Stimulated activated CD8-positive, alpha-beta memory T cell treated with anti-CD3 and anti-CD28 coated beads, Interleukin-12 subunit alpha, Interleukin-12 subunit beta, amount 100 ng/mL, for 24 hours (primary cell): ENCODE results near the gene H2AZ2.
"Not testable (repeated sequence)": the region's sequence is repeated elsewhere in the genome, so short reads cannot be mapped to it uniquely, and the experiment has no call there.

ENCODE experiments used
- DNase-seq: peaks from one replicate; pipeline ENCODE4 v3.0.0-alpha.2; 2020; ENCODE audit errors: extremely low read depth

Gene H2AZ2

DNA sequence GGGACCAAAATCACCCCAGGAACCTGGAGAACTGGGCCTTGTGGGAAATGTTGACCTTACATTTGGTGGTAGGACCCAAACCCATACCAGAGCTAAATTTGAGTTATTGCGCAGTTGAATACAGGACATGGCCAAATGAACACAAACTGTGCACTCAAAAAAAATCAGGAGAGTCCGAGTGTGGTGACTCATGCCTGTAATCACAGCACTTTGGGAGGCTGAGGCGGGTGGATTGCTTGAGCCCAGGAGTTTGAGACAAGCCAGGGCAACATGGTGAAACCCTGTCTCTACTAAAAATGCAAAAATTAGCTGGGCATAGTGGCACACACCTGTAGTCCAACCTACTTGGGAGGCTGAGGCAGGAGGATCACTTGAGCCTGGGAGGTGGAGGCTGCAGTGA lies 62.7 kb downstream of the H2AZ2 start:
- not testable (repeated sequence) for DNase-seq

DNA sequence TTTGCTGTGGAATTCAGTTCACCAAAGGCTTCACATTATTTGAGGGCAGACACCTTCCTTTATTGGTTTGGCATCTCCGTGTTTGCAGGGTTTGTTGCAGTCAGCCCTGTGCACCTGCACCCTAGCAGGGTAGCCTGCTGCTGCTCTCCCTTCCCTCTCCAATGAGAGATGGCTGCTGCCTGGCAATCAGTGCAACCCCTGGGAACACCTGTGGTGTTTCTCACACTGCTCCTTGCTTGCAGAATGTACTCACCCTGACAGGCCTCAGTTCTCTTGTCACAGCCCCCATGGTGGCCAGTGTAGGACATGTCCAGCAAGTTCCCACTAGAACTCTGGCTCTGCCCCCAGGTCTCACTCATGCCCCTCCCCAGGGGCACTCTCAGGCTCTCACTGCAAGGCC lies 63.5 kb downstream of the H2AZ2 start:
- DNase-seq = no peak

DNA sequence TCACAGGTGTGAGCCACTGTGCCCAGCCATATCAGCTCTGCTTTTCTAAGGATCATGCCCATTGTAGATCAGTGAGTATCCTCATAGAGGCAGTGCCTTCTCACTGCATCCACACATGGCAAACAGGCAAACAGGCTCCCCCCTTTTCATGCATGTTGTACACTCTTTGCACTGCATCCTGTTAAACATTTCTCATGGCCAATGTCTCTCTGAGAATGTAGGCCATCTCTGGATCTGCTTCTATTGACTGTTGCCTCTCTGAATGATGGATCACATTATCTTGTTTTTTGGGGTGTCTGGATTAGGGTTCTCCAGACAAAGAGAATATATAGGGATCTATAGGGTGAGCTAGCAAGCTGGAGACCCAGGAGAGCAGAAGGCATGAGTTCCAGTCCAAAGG lies 64.5 kb downstream of the H2AZ2 start:
- DNase-seq = no peak

DNA sequence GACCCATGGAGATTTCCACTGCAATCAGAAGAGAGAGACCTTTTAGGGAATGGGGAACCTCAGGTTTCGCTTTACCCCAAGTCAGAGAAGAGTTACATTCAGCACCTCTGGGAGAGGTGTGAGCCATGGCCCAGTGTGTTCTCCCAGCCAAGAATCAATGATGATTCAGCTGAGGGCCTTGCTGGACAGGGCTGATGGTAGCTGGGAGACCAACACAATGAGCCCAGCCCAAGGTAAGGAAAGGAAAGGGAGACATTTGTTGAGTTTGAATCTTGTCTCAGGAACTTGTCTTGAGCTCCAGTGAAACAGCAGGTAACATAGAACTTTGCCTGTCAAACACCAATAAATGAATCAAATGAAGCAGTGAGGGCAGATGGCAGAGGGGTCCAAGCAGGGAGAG lies 65.4 kb downstream of the H2AZ2 start:
- DNase-seq = no peak
